DMS53 treated with DMSO at 0.1 percent for 48 hours (cell line): ENCODE measurements around the gene TNIK.

Experiments used
- DNase-seq: peaks from one replicate; lab custom pipeline; 2025; ENCODE audit not compliant: unreplicated experiment; lab: John Stamatoyannopoulos, UW

TNIK gene

DNA sequence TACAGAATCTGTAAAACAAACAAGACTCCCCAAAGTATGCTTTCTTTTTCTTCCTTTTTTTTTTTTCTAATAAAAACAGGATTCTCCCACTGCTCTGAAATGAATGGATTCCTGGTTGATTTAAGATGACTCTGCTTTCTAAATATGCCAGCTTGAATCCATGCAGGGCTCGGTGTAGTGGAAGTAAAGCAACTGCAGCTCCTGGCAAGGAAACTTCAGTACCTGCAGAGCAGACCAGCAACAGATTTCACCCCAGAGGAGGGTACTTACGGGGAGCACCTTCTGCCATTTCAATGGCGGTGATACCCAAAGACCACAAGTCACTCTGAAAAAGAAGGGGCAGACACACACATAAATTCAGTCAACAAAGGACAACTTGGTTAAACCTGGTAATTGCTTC lies 283.1 kb downstream of the TNIK start:
- no peak for DNase-seq

DNA sequence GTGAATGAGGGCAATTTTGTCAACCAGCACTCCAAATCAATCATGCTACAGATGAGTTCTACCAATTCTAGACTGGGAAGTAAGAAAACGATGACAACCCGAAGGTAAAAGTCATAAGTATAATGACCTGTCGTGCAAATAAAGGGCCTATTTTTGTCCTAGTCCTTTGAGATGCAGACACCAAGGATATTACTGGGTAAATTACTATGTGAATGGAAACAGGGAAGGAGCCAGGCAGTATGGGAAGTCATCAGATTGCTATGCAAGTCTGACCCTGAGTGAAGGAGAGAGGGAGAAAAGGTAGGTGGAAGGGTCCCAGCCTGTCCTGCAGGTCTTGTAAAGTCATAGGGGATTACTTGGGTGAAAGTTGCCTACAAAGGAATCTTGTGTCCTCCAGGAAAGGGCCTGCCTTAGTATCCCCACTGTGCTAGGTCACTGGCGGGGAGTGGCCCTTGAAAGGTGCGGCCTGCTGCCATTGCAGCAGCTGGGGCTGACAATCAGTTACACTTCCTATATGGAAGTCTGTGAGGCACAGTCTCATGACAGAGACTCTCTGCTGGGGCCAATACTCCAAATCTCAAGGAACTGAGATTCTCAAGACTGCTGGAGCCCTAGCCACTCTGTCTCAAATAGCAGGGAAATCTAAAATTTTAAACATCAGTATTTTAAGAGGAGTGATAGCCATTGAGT lies 283.8 kb downstream of the TNIK start:
- no peak for DNase-seq

- no peak for DNase-seq
These were observed 284.4 kb downstream of the TNIK start for GRCh38 chr3:171175741-171176234.

GRCh38 chr3:171173736-171174135 lies 286.5 kb downstream of the TNIK start:
- DNase-seq: no peak

DNA sequence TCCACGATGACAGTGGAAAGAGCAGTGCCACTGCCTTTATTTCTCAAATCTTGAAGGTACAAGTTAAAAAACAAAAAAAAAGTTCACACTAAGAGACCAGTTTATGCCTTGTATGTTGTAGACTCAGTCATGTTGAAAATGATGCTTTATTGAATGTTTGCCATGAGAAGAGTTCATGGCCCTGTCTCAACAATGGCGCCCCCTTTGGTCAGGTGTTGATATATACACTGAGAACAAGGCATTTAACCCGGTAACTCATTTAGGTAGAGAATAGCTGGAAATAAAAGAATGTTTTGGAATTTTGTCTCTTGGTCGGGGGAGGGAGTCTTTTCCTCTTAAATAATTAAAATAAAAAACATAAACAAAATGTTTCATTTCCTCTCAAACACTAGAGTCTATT lies 288.1 kb downstream of the TNIK start:
- DNase-seq: no peak

DNA sequence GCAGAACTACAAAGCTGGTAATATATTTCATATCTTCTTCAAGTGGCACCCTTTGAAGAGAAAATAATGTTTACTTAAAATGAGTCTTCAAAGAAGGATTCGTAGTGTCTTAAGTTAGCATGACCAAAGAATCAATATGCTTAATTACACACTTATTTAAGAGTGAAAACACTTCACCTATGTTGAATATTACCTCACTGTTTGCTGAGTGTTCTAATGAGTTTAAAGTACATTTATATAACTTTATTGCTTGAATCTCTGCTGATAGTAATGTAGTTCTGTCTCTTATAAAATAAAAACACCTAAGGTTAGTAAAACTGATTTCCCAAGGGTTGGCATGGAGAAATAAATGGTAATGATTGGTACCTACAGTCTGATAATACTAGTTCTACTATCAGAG lies 290.3 kb downstream of the TNIK start:
- DNase-seq: no peak

DNA sequence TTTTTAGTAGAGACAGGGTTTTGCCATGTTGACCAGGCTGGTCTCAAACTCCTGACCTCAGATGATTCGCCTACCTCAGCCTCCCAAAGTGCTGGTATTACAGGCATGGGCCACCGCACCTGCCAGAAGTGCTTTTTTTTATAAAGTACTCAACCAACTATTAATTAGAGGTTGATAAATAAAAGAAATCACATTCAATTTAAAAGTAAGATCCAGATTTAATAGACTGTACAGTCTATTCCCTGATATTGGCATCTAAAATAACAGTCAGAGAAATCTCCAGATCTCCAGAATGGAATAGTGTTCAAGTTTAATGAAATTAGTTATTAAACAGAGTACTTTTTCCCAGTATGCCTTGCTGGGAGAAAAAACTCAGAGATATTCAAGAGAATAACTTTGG lies 290.8 kb downstream of the TNIK start:
- DNase-seq: no peak

DNA sequence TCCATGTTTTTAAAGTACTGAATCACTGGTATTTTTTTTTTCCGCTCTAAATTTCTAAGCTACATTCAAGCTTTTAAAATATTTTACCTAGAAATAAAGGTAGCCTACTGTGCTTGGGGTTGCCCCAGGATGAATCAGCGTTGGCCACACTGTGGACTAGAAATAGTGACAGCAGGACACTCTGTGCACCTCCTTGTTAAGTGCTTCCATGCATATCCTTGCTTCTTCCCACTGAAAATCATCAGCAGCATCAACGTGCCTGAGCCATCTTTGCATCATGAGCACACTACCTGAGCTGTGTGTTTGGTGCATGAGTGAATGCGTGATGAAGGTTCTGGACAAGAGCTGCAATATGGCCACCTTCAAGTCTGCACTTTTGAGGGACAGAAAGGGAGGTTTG lies 291.7 kb downstream of the TNIK start:
- DNase-seq: no peak

- no peak for DNase-seq
These were observed 292.1 kb downstream of the TNIK start for GRCh38 chr3:171168086-171168485.

- no peak for DNase-seq
These were observed 294.2 kb downstream of the TNIK start for GRCh38 chr3:171165983-171166382.

GRCh38 chr3:171165499-171165921 lies 294.7 kb downstream of the TNIK start:
- no peak for DNase-seq

- DNase-seq: no peak
These were observed 296.1 kb downstream of the TNIK start for GRCh38 chr3:171164067-171164465.

DNA sequence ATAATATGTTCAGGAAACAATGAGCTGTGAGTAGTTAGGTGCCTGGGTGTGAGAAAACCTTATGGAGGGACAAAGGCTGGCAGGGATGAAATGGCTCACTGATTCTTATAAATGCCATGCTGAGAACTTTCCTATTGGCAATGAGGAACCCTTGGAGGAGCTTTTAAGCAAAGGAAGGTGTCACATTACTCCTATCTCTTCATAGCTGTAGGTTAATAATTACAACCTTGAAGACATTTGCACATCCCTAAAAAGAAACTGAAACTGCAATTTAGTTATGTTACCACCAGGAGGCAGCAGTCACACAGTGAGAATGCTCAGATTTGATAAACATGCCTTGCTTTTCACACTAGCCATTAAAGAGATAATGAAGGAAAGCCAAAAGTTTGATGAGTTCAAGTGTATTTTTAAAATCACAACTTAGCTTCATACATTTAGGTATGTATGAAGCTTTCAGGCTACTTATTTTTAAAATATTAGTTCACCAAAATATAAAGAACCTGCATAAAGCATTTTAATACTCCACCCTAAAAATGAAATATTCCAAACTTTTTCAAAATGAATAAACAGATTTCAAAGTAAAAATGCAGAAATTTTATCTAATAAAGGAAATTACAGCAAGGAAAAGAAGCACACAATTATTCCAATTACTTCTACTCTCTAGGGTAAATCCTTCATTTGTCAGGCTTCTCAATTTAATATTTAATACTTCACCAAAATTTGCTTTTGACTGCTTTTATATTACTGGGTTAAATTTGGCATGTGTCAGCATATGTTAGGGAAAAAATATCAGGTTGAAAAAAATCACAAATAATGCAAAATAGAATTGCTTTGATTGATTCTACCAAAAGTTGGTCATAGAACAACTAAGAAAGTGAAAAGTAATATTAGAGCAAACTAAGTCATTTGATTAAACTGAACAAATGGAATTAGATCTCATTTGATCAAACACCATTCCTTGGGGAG lies 296.8 kb downstream of the TNIK start:
- DNase-seq: no peak

GRCh38 chr3:171160325-171160724 lies 299.9 kb downstream of the TNIK start:
- DNase-seq: no peak

- no peak for DNase-seq
These were observed 300.4 kb downstream of the TNIK start for GRCh38 chr3:171159822-171160157.

- DNase-seq: no peak
These were observed 301.0 kb downstream of the TNIK start for GRCh38 chr3:171159024-171159821.

DNA sequence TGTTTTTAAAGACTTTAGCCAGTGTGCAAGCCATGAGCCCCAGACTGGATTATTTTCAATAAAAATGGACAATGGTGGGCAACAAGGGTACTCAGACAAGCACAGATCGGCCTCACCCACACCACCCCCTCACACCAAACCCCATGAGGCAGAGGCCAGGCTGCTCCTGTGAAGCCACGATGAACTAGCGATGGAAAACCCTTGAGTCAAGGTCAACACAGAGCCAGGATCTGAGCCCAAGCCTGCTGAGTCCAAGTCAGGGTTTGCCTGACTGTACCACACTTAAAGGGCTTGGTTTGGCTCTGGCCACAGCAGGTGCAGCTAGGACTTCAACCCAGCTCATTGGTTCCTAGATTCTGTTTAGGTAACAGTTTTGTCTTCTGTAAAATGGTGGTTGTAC lies 302.2 kb downstream of the TNIK start:
- no peak for DNase-seq

- DNase-seq: no peak
These were observed 302.9 kb downstream of the TNIK start for GRCh38 chr3:171157286-171157685.

- no peak for DNase-seq
These were observed 303.7 kb downstream of the TNIK start for GRCh38 chr3:171156401-171157010.

GRCh38 chr3:171155122-171155700 lies 305.0 kb downstream of the TNIK start:
- no peak for DNase-seq

- DNase-seq: no peak
These were observed 309.3 kb downstream of the TNIK start for GRCh38 chr3:171150945-171151344.
